ENCODE data around the gene FCGR2B. TPM values are rescaled to one million over a fixed set of nuclear protein-coding genes. Genes with fewer than 3 reads are reported as not detected.
"Not testable (repeated sequence)": the region's sequence is repeated elsewhere in the genome, so short reads cannot be mapped to it uniquely, and the experiment has no call there.

FCGR2B gene
- total RNA-seq, 1 donor from 2014 or later, result not detected

DNA sequence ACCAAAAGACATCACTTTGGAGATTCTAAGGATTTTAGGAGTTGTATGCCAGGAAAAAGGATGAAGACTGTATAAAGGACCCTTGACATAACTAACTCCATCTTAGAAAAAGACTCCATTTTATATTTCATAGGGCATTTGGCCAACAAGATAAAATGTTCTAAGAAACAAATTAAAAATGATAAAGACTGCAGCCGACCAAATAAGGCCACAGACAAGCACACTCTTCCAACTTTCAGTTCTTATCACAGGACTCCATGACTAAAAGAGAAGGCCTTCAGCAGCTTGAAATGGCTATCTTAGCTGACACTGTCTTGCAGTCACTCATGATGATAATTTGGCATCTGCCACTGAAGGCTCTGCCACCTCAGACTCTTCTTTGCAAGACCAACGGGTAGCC, 23.7 kb upstream of the FCGR2B start:
- H3K36me3 ChIP-seq (ENCODE audit: insufficient read depth, low read length); H3K4me1 Mint-ChIP-seq (ENCODE audit: low read depth, unreplicated experiment); H2AFZ ChIP-seq (ENCODE audit: low read depth, low read length); H3K4me3 Mint-ChIP-seq (ENCODE audit: unreplicated experiment); H3K9me3 Mint-ChIP-seq (ENCODE audit: unreplicated experiment); H3K9ac ChIP-seq (ENCODE audit: low read length); H3K27me3 Mint-ChIP-seq (ENCODE audit: low read depth, unreplicated experiment); H3K27me3 ChIP-seq (ENCODE audit: insufficient read depth, low read length); DNase-seq (ENCODE audit: low read depth); H3K27ac ChIP-seq (ENCODE audit: low read depth, low read length); H3K9me3 ChIP-seq (ENCODE audit: insufficient read depth, low read depth, low read length); H4K20me1 ChIP-seq (ENCODE audit: insufficient read depth, low read length); H3K4me2 ChIP-seq (ENCODE audit: low read length); H3K4me3 ChIP-seq (ENCODE audit: insufficient read depth, low read depth, low read length); H3K27ac Mint-ChIP-seq (ENCODE audit: unreplicated experiment); H3K4me1 ChIP-seq (ENCODE audit: insufficient read depth, low read length); H3K36me3 Mint-ChIP-seq (ENCODE audit: low read depth, unreplicated experiment); FAIRE-seq; H3K79me2 ChIP-seq (ENCODE audit: insufficient read depth, low read length): not testable (repeated sequence)

DNA sequence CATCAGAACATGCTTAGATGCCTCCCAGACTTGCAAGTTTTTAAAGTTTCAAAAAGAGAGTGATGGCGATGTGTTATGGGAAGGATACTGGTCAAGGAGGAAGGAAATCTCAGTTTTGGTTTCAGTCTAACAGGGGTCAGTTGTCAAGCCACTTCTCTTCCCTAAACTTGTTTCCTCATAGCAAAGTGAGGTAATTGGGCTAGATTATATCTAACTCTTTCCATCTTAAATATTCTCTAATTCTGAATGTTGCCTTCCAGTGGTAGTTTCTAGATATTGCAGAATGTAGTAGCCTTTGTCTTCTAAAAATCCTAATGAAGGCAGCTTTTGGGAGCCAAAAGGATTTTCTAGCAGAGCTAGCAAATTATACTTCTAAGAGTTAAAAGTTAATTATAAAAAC, 20.2 kb upstream of the FCGR2B start:
- H4K20me1 ChIP-seq (ENCODE audit: insufficient read depth, low read length); H3K36me3 ChIP-seq (ENCODE audit: insufficient read depth, low read length); FAIRE-seq; H3K36me3 Mint-ChIP-seq (ENCODE audit: low read depth, unreplicated experiment); H3K27ac ChIP-seq (ENCODE audit: low read depth, low read length); H3K4me1 ChIP-seq (ENCODE audit: insufficient read depth, low read length); H3K9me3 ChIP-seq (ENCODE audit: insufficient read depth, low read depth, low read length); H3K4me2 ChIP-seq (ENCODE audit: low read length); H3K79me2 ChIP-seq (ENCODE audit: insufficient read depth, low read length); H3K27ac Mint-ChIP-seq (ENCODE audit: unreplicated experiment); H3K27me3 ChIP-seq (ENCODE audit: insufficient read depth, low read length); H3K4me1 Mint-ChIP-seq (ENCODE audit: low read depth, unreplicated experiment); H3K9me3 Mint-ChIP-seq (ENCODE audit: unreplicated experiment); H3K4me3 Mint-ChIP-seq (ENCODE audit: unreplicated experiment); H2AFZ ChIP-seq (ENCODE audit: low read depth, low read length); DNase-seq (ENCODE audit: low read depth); H3K9ac ChIP-seq (ENCODE audit: low read length); H3K4me3 ChIP-seq (ENCODE audit: insufficient read depth, low read depth, low read length): not testable (repeated sequence)
- H3K27me3 Mint-ChIP-seq (ENCODE audit: low read depth, unreplicated experiment), result peaks cover 10% of the 10 kb centered on the region

DNA sequence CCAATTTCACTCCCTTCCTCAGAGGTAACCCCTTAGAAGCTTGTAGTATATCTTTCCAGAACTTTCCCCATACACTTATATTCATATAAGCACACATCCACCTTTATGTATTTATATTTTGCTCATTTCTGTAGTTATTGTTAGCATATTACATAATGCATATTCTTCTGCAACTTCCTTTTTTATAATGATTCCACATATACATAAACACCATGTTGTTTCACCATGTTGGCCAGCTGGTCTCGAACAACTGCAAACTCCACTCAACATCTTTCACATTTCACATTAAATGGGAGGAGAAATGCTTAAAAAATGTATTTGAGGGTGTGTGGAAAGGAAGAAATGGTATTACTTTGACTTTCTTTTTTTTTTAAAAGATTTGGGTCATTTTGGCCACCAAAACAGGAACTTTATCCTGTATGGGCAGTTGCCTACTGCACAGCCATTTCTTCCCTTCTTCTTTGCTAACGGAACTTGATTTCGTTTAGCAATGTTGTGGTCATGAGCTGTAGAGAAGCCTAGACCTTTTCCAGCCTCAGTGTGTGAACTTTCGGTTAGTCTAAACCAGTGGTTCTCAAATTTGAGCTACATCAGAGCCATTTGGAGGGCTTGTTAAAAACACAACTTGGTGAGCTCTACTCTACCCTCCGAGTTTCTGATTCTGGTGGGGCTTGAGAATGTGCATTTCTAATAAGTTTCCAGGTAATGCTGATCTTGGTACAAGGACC, 19.3 kb upstream of the FCGR2B start:
- H2AFZ ChIP-seq (ENCODE audit: low read depth, low read length); H3K36me3 Mint-ChIP-seq (ENCODE audit: low read depth, unreplicated experiment); H3K4me1 Mint-ChIP-seq (ENCODE audit: low read depth, unreplicated experiment); H3K4me3 Mint-ChIP-seq (ENCODE audit: unreplicated experiment); DNase-seq (ENCODE audit: low read depth); H3K79me2 ChIP-seq (ENCODE audit: insufficient read depth, low read length); H3K27me3 ChIP-seq (ENCODE audit: insufficient read depth, low read length); H3K4me1 ChIP-seq (ENCODE audit: insufficient read depth, low read length); H3K27ac ChIP-seq (ENCODE audit: low read depth, low read length); H3K36me3 ChIP-seq (ENCODE audit: insufficient read depth, low read length); H3K27ac Mint-ChIP-seq (ENCODE audit: unreplicated experiment); H3K9me3 Mint-ChIP-seq (ENCODE audit: unreplicated experiment); H4K20me1 ChIP-seq (ENCODE audit: insufficient read depth, low read length); H3K4me2 ChIP-seq (ENCODE audit: low read length); H3K9me3 ChIP-seq (ENCODE audit: insufficient read depth, low read depth, low read length); H3K4me3 ChIP-seq (ENCODE audit: insufficient read depth, low read depth, low read length); H3K9ac ChIP-seq (ENCODE audit: low read length); FAIRE-seq: not testable (repeated sequence)
- peaks cover 10% of the 10 kb centered on the region for H3K27me3 Mint-ChIP-seq (ENCODE audit: low read depth, unreplicated experiment)

DNA sequence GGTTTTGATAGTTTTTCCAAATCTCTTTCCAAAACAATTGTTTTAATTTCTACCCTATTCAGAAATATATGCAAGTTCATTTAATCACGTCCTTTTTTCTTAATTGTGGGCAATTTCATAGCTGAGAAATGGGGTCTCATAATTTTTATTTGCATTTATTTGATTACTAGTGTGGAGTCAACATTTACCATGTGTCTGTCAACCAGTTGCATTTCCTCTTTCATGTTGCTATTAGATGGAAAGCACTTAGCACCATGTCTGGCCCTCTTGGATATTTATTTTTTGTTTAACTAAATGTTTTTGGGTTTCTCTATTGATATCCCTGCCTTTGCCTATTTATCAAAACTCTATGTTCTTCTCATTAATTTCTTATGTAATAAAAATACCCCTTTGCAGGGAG, 18.1 kb upstream of the FCGR2B start:
- not testable (repeated sequence) for H4K20me1 ChIP-seq (ENCODE audit: insufficient read depth, low read length); H3K79me2 ChIP-seq (ENCODE audit: insufficient read depth, low read length); H3K36me3 Mint-ChIP-seq (ENCODE audit: low read depth, unreplicated experiment); H3K9ac ChIP-seq (ENCODE audit: low read length); H3K27me3 ChIP-seq (ENCODE audit: insufficient read depth, low read length); H3K4me1 ChIP-seq (ENCODE audit: insufficient read depth, low read length); DNase-seq (ENCODE audit: low read depth); H3K9me3 Mint-ChIP-seq (ENCODE audit: unreplicated experiment); H3K4me3 Mint-ChIP-seq (ENCODE audit: unreplicated experiment); H2AFZ ChIP-seq (ENCODE audit: low read depth, low read length); H3K27ac ChIP-seq (ENCODE audit: low read depth, low read length); H3K36me3 ChIP-seq (ENCODE audit: insufficient read depth, low read length); H3K9me3 ChIP-seq (ENCODE audit: insufficient read depth, low read depth, low read length); H3K4me2 ChIP-seq (ENCODE audit: low read length); FAIRE-seq; H3K4me3 ChIP-seq (ENCODE audit: insufficient read depth, low read depth, low read length); H3K4me1 Mint-ChIP-seq (ENCODE audit: low read depth, unreplicated experiment); H3K27ac Mint-ChIP-seq (ENCODE audit: unreplicated experiment)
- peaks cover 10% of the 10 kb centered on the region for H3K27me3 Mint-ChIP-seq (ENCODE audit: low read depth, unreplicated experiment)
